PFSK-1 (cell line): ENCODE results near the gene PSMB7.

Experiments
- FOXP2 ChIP-seq: optimal IDR thresholded peaks from 2 replicates; pipeline ENCODE3; 2011; ENCODE audit warnings: borderline replicate concordance, control low read depth, inconsistent platforms; ENCODE audit not compliant: insufficient read depth; ENCODE audit errors: extremely low read length, extremely low read depth
- POLR2AphosphoS5 ChIP-seq: IDR thresholded peaks from 2 replicates; pipeline ENCODE4 v1.6.1; 2012; ENCODE audit warnings: low read depth, mild to moderate bottlenecking, control low read depth, low read length, moderate library complexity
- REST ChIP-seq, 2 experiments: IDR thresholded peaks; 2 replicates each; pipeline versions ENCODE4 v1.6.1 to v1.8.0; 2011 to 2012; ENCODE audit warnings: low read depth in 2 of 2, low read length in 2 of 2, control low read depth in 1 of 2, inconsistent platforms in 1 of 2, mild to moderate bottlenecking in 1 of 2, moderate library complexity in 1 of 2; ENCODE audit not compliant: insufficient read depth in 1 of 2
- SIN3A ChIP-seq: IDR thresholded peaks from 2 replicates; pipeline ENCODE4 v1.6.1; 2012; ENCODE audit warnings: mild to moderate bottlenecking, low read length, moderate library complexity, borderline replicate concordance; ENCODE audit not compliant: insufficient read depth
- TAF1 ChIP-seq: IDR thresholded peaks from 2 replicates; pipeline ENCODE4 v1.6.1; 2012; ENCODE audit warnings: low read length, control low read depth, borderline replicate concordance; ENCODE audit not compliant: insufficient read depth

PSMB7 gene

GRCh38 chr9:124457079-124457886 lies 42.0 kb upstream of the PSMB7 start:
- TF ChIP-seq FOXP2 = no peak
- no peak for TF ChIP-seq TAF1

GRCh38 chr9:124456341-124457078 lies 41.3 kb upstream of the PSMB7 start:
- no peak for TF ChIP-seq SIN3A
- no peak for TF ChIP-seq POLR2AphosphoS5
- TF ChIP-seq TAF1 = no peak
- no peak for TF ChIP-seq FOXP2
- TF ChIP-seq REST (IDR thresholded peaks at IDR 0.05; ENCODE audit: insufficient read depth in 1 of 2, low read depth in 2 of 2, low read length in 2 of 2) = no peak

DNA sequence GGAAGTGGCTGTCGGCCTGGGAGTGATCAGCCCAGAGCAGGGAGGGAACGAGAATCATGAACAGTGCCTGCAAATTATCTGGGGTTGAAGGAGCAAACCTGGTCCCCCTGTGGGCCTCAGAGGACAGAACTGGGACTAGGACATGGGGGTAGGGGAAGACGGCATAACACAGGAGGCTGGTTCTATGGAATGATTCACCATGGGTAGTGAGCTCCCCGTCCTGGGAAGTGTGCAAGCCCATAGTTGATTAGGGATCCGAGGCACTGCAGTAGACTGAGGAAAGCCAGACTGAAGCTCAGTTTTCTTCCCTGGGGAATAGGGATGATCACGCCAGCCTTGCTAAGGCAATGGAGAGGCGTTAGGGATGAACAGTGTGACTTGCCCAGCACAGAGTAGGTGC lies 40.6 kb upstream of the PSMB7 start:
- no peak for TF ChIP-seq POLR2AphosphoS5
- TF ChIP-seq REST (IDR thresholded peaks at IDR 0.05; ENCODE audit: insufficient read depth in 1 of 2, low read depth in 2 of 2, low read length in 2 of 2) = no peak
- no peak for TF ChIP-seq TAF1
- no peak for TF ChIP-seq FOXP2
- no peak for TF ChIP-seq SIN3A

DNA sequence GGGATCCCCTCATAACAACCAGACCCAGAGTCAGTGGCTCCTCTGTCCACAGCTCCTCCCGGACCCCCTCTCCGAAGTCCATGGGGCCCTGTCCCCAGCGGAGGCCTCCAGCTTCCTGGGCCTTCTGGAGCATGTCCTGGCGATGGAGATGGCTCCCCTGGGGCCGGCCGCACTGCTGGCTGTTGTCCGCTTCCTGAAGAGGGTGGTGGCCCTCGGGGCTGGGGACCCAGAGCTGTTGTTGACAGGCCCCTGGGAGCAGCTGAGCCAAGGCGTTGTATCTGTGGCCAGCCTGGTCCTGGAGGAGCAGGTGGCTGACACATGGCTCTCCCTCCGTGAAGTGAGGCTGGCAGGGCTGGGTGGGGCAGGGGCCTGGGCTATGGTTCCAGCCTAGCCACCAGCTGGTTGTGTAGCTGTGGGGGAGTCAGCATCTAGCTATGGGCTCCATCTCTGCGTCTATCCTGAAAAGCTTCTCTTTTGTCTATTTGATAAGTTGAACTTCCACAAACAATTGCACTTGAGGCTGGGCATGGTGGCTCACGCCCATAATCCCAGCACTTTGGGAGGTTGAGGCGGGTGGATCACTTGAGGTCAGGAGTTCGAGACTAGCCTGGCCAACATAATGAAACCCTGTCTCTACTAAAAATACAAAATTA lies 39.7 kb upstream of the PSMB7 start:
- TF ChIP-seq TAF1 (no peak), REST (IDR thresholded peaks at IDR 0.05; ENCODE audit: insufficient read depth in 1 of 2, low read depth in 2 of 2, low read length in 2 of 2) (no peak), POLR2AphosphoS5 (no peak), FOXP2 (no peak), SIN3A (no peak)

- TF ChIP-seq TAF1 (no peak), FOXP2 (no peak), REST (IDR thresholded peaks at IDR 0.05; ENCODE audit: insufficient read depth in 1 of 2, low read depth in 2 of 2, low read length in 2 of 2) (no peak), SIN3A (no peak), POLR2AphosphoS5 (no peak)
These were observed 39.1 kb upstream of the PSMB7 start for GRCh38 chr9:124454296-124454695.
